Measurements from ENCODE around the gene CHD1. TPM values are rescaled to one million over a fixed set of nuclear protein-coding genes. Genes with fewer than 3 reads are reported as not detected.

Gene CHD1
- total RNA-seq, 2 donors from 2014 or later, result 59.1 to 59.5 TPM

GRCh38 chr5:98872674-98873073, 56.1 kb downstream of the CHD1 start:
- Histone ChIP-seq H3K36me3 (ENCODE audit: control insufficient read depth, insufficient read depth, low read length) (peaks cover 96% of the 10 kb centered on the region), H3K9ac (ENCODE audit: extremely low read depth, low read length, poor library complexity, severe bottlenecking) (no peak overlapping the region), H3K27me3 (ENCODE audit: control insufficient read depth, insufficient read depth, low read length, poor library complexity, severe bottlenecking) (no peaks in the 10 kb centered on the region), H3K9me3 (ENCODE audit: control insufficient read depth, low read length) (no peaks in the 10 kb centered on the region), H3K4me1 (ENCODE audit: control insufficient read depth, insufficient read depth, low read length) (no peaks in the 10 kb centered on the region), H3K27ac (ENCODE audit: low read depth, low read length) (no peak overlapping the region), H3K4me3 (ENCODE audit: low read length) (no peak overlapping the region)
- no peaks in the 10 kb centered on the region for H3K4me1 Mint-ChIP-seq
- no peaks in the 10 kb centered on the region for H3K9me3 Mint-ChIP-seq
- no peak for TF ChIP-seq CTCF (conservative IDR thresholded peaks at IDR 0.05)
- no peak overlapping the region for H3K27ac Mint-ChIP-seq
- DNase-seq, result no peak
- no peaks in the 10 kb centered on the region for H3K27me3 Mint-ChIP-seq (ENCODE audit: insufficient read depth)
- 93 to 96% methylated on average over 3 to 4 of the region's 4 CpGs for WGBS, 2 experiments (ENCODE audit: insufficient coverage in 1 of 2, insufficient read length in 1 of 2)
- peaks cover 69% of the 10 kb centered on the region for H3K36me3 Mint-ChIP-seq (ENCODE audit: low read depth)
- no peak overlapping the region for H3K4me3 Mint-ChIP-seq

- H3K9ac ChIP-seq (ENCODE audit: extremely low read depth, low read length, poor library complexity, severe bottlenecking), result no peak overlapping the region
- peaks cover 65% of the 10 kb centered on the region for H3K36me3 Mint-ChIP-seq (ENCODE audit: low read depth)
- no peaks in the 10 kb centered on the region for H3K4me1 Mint-ChIP-seq
- peaks cover 84% of the 10 kb centered on the region for H3K36me3 ChIP-seq (ENCODE audit: control insufficient read depth, insufficient read depth, low read length)
- TF ChIP-seq CTCF (conservative IDR thresholded peaks at IDR 0.05), result no peak
- H3K4me3 Mint-ChIP-seq, result no peak overlapping the region
- peaks cover 5% of the 10 kb centered on the region for H3K9me3 ChIP-seq (ENCODE audit: control insufficient read depth, low read length)
- no peak overlapping the region for H3K27ac Mint-ChIP-seq
- H3K27me3 ChIP-seq (ENCODE audit: control insufficient read depth, insufficient read depth, low read length, poor library complexity, severe bottlenecking), result no peaks in the 10 kb centered on the region
- H3K9me3 Mint-ChIP-seq, result no peaks in the 10 kb centered on the region
- H3K27ac ChIP-seq (ENCODE audit: low read depth, low read length), result no peak overlapping the region
- no peak overlapping the region for H3K4me3 ChIP-seq (ENCODE audit: low read length)
- no peaks in the 10 kb centered on the region for H3K27me3 Mint-ChIP-seq (ENCODE audit: insufficient read depth)
- DNase-seq, result no peak
- no peaks in the 10 kb centered on the region for H3K4me1 ChIP-seq (ENCODE audit: control insufficient read depth, insufficient read depth, low read length)
- WGBS, 2 experiments (ENCODE audit: insufficient coverage in 1 of 2, insufficient read length in 1 of 2), result 100% methylated on average over 2 of the region's 2 CpGs; no CpG with 5 or more reads in 1 of the 2 experiments
Measured at GRCh38 chr5:98865690-98866089, 63.1 kb downstream of the CHD1 start.

GRCh38 chr5:98847054-98847453, 81.8 kb downstream of the CHD1 start:
- Histone ChIP-seq H3K36me3 (ENCODE audit: control insufficient read depth, insufficient read depth, low read length) (no peaks in the 10 kb centered on the region), H3K27me3 (ENCODE audit: control insufficient read depth, insufficient read depth, low read length, poor library complexity, severe bottlenecking) (no peaks in the 10 kb centered on the region), H3K9ac (ENCODE audit: extremely low read depth, low read length, poor library complexity, severe bottlenecking) (no peak overlapping the region), H3K27ac (ENCODE audit: low read depth, low read length) (no peak overlapping the region), H3K4me1 (ENCODE audit: control insufficient read depth, insufficient read depth, low read length) (no peaks in the 10 kb centered on the region), H3K4me3 (ENCODE audit: low read length) (no peak overlapping the region), H3K9me3 (ENCODE audit: control insufficient read depth, low read length) (peaks cover 27% of the 10 kb centered on the region)
- Mint-ChIP-seq H3K36me3 (ENCODE audit: low read depth) (peaks cover 2% of the 10 kb centered on the region), H3K9me3 (peaks cover 42% of the 10 kb centered on the region), H3K27ac (no peak overlapping the region), H3K4me3 (no peak overlapping the region), H3K27me3 (ENCODE audit: insufficient read depth) (no peaks in the 10 kb centered on the region), H3K4me1 (no peaks in the 10 kb centered on the region)
- DNase-seq, result no peak
- no peak for TF ChIP-seq CTCF (conservative IDR thresholded peaks at IDR 0.05)
- WGBS, 2 experiments (ENCODE audit: insufficient coverage in 1 of 2, insufficient read length in 1 of 2), result 91 to 100% methylated on average over 1 of the region's 1 CpG
